ENCODE data around the gene LIMA1.
"Not testable (repeated sequence)": the region's sequence is repeated elsewhere in the genome, so short reads cannot be mapped to it uniquely, and the experiment has no call there.

The LIMA1 gene

DNA sequence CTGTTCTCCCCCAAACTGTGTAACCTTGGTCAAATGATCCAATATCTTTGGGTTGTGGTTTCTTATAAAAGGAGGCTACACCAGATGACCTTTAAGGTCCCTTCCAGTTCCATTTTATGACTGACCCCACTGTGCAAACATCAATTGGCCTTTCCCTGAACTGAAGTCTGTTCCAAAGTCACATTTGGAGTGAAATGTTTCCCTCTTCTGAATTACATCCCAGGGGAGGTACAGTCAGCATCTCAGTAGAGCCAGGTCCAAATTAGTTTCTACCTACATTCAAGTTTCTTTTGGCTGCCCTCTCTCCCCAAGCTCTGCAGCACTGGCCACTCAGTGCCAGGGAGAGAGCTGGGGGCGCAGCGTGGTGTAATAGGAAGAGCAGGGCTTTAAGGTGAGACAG, 34.4 kb downstream of the LIMA1 start:
- H3K4me1 ChIP-seq (ENCODE audit: insufficient read depth, low read length), result no peaks in the 10 kb centered on the region
- ATAC-seq (ENCODE audit: insufficient read depth, low read depth), result no peak
- H3K36me3 ChIP-seq (ENCODE audit: insufficient read depth, low read length), result no peaks in the 10 kb centered on the region
- TF ChIP-seq, protein P1, sequence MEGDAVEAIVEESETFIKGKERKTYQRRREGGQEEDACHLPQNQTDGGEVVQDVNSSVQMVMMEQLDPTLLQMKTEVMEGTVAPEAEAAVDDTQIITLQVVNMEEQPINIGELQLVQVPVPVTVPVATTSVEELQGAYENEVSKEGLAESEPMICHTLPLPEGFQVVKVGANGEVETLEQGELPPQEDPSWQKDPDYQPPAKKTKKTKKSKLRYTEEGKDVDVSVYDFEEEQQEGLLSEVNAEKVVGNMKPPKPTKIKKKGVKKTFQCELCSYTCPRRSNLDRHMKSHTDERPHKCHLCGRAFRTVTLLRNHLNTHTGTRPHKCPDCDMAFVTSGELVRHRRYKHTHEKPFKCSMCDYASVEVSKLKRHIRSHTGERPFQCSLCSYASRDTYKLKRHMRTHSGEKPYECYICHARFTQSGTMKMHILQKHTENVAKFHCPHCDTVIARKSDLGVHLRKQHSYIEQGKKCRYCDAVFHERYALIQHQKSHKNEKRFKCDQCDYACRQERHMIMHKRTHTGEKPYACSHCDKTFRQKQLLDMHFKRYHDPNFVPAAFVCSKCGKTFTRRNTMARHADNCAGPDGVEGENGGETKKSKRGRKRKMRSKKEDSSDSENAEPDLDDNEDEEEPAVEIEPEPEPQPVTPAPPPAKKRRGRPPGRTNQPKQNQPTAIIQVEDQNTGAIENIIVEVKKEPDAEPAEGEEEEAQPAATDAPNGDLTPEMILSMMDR (IDR thresholded peaks at IDR 0.05; ENCODE audit: borderline replicate concordance, extremely low read depth, low read length, poor library complexity, severe bottlenecking), result no peak
- TF ChIP-seq EZH2 (IDR thresholded peaks at IDR 0.05; ENCODE audit: borderline replicate concordance, low read depth, low read length, severe bottlenecking), result no peak
- no peak overlapping the region for H3K4me2 ChIP-seq (ENCODE audit: insufficient read depth, low read length)
- H3K27ac ChIP-seq (ENCODE audit: low read length), result no peak overlapping the region
- H3K27me3 ChIP-seq (ENCODE audit: insufficient read depth, low read length, poor library complexity), result no peaks in the 10 kb centered on the region
- H3K4me3 ChIP-seq (ENCODE audit: low read depth in 1 of 2, low read length in 2 of 2), result no peak overlapping the region
- no peak overlapping the region for H2AFZ ChIP-seq (ENCODE audit: low read depth, low read length)
- no peaks in the 10 kb centered on the region for H3K79me2 ChIP-seq (ENCODE audit: insufficient read depth, low read length)
- H3K9me3 ChIP-seq (ENCODE audit: insufficient read depth, low read length, severe bottlenecking), result no peaks in the 10 kb centered on the region
- no peak for DNase-seq
- no peaks in the 10 kb centered on the region for H4K20me1 ChIP-seq (ENCODE audit: insufficient read depth, low read length)
- no peak overlapping the region for H3K9ac ChIP-seq (ENCODE audit: low read depth, low read length)

GRCh38 chr12:50248411-50248810, 34.9 kb downstream of the LIMA1 start:
- DNase-seq (no peak), ATAC-seq (ENCODE audit: insufficient read depth, low read depth) (no peak)
- H3K79me2 ChIP-seq (ENCODE audit: insufficient read depth, low read length), result no peaks in the 10 kb centered on the region
- H3K27me3 ChIP-seq (ENCODE audit: insufficient read depth, low read length, poor library complexity), result no peaks in the 10 kb centered on the region
- no peaks in the 10 kb centered on the region for H3K4me1 ChIP-seq (ENCODE audit: insufficient read depth, low read length)
- no peaks in the 10 kb centered on the region for H3K36me3 ChIP-seq (ENCODE audit: insufficient read depth, low read length)
- H3K27ac ChIP-seq (ENCODE audit: low read length), result no peak overlapping the region
- no peaks in the 10 kb centered on the region for H4K20me1 ChIP-seq (ENCODE audit: insufficient read depth, low read length)
- H3K9me3 ChIP-seq (ENCODE audit: insufficient read depth, low read length, severe bottlenecking), result no peaks in the 10 kb centered on the region
- no peak overlapping the region for H3K9ac ChIP-seq (ENCODE audit: low read depth, low read length)
- H3K4me3 ChIP-seq (ENCODE audit: low read depth in 1 of 2, low read length in 2 of 2), result no peak overlapping the region
- no peak overlapping the region for H3K4me2 ChIP-seq (ENCODE audit: insufficient read depth, low read length)
- H2AFZ ChIP-seq (ENCODE audit: low read depth, low read length), result no peak overlapping the region
- no peak for TF ChIP-seq EZH2 (IDR thresholded peaks at IDR 0.05; ENCODE audit: borderline replicate concordance, low read depth, low read length, severe bottlenecking)
- TF ChIP-seq, protein P1 (IDR thresholded peaks at IDR 0.05; ENCODE audit: borderline replicate concordance, extremely low read depth, low read length, poor library complexity, severe bottlenecking), result no peak

DNA sequence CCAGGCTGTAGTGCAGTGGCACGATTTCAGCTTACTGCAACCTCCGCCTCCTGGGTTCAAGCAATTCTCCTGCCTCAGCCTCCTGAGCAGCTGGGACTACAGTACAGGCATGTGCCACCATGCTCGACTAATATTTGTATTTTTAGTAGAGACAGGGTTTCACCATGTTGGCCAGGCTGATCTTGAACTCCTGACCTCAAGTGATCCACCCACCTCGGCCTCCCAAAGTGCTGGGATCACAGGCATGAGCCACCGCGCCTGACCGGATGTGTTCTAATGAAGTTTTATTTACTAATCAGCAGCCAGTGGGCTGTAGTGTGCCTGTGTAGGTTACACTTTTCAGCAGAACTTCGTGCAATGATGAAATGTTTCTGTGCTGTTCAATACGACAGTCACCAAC, 35.7 kb downstream of the LIMA1 start:
- H3K79me2 ChIP-seq (ENCODE audit: insufficient read depth, low read length); H3K9me3 ChIP-seq (ENCODE audit: insufficient read depth, low read length, severe bottlenecking); H3K4me3 ChIP-seq (ENCODE audit: low read depth in 1 of 2, low read length in 2 of 2); H3K4me1 ChIP-seq (ENCODE audit: insufficient read depth, low read length); H3K4me2 ChIP-seq (ENCODE audit: insufficient read depth, low read length); ATAC-seq (ENCODE audit: insufficient read depth, low read depth); H3K27me3 ChIP-seq (ENCODE audit: insufficient read depth, low read length, poor library complexity); DNase-seq; H2AFZ ChIP-seq (ENCODE audit: low read depth, low read length); H3K9ac ChIP-seq (ENCODE audit: low read depth, low read length); H3K27ac ChIP-seq (ENCODE audit: low read length); H4K20me1 ChIP-seq (ENCODE audit: insufficient read depth, low read length); H3K36me3 ChIP-seq (ENCODE audit: insufficient read depth, low read length): not testable (repeated sequence)

DNA sequence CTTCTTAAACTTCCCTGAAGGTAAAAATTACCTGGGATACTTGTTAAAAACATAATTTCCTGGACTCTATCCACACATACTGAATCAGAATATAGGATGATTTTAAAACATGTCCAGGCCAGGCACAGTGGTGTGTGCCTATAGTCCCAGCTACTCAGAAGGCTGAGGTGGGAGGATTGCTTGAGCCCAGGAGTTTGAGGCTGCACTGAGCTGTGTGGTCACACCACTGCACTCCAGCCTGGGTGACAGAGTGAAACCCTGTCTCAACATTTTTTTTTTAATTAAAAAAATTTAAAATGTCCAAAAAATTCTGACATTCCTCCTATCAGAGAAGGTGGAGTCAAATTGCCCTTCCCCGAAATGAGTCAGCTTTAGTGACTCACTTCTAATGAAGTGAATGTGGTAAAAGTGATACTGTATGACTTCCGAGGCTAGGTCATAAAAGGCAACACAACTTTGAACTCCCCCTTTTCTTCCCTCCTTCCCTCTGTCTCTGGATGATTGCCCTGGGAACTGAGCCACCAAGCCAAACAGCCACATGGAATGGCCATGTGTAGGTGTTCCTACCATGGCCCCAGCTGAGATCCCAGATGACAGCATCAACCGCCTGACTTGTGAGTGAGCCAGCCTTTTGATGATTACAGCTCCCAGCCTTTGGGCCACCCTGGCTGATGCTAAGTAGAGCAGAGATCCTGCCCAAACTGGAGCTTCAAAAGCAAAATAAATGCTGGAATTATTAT, 36.3 kb downstream of the LIMA1 start:
- ATAC-seq (ENCODE audit: insufficient read depth, low read depth), result no peak
- no peak for DNase-seq

More for the DNA sequence above, 36.3 kb downstream of the LIMA1 start:
- Histone ChIP-seq H3K9me3 (ENCODE audit: insufficient read depth, low read length, severe bottlenecking) (no peaks in the 10 kb centered on the region), H3K4me1 (ENCODE audit: insufficient read depth, low read length) (no peaks in the 10 kb centered on the region), H3K4me3 (ENCODE audit: low read depth in 1 of 2, low read length in 2 of 2) (no peak overlapping the region), H3K79me2 (ENCODE audit: insufficient read depth, low read length) (no peaks in the 10 kb centered on the region), H3K27me3 (ENCODE audit: insufficient read depth, low read length, poor library complexity) (no peaks in the 10 kb centered on the region), H3K36me3 (ENCODE audit: insufficient read depth, low read length) (no peaks in the 10 kb centered on the region), H3K27ac (ENCODE audit: low read length) (no peak overlapping the region), H2AFZ (ENCODE audit: low read depth, low read length) (no peak overlapping the region), H4K20me1 (ENCODE audit: insufficient read depth, low read length) (no peaks in the 10 kb centered on the region), H3K9ac (ENCODE audit: low read depth, low read length) (no peak overlapping the region), H3K4me2 (ENCODE audit: insufficient read depth, low read length) (no peak overlapping the region)
- TF ChIP-seq, protein P1 (IDR thresholded peaks at IDR 0.05; ENCODE audit: borderline replicate concordance, extremely low read depth, low read length, poor library complexity, severe bottlenecking), result no peak
- TF ChIP-seq EZH2 (IDR thresholded peaks at IDR 0.05; ENCODE audit: borderline replicate concordance, low read depth, low read length, severe bottlenecking), result no peak

Data from DND-41 (cell line).